NCI-H524 (cell line): Measurements from ENCODE around the gene ITGB5.

Experiments used
- DNase-seq, 2 experiments: peaks; one replicate each; lab custom pipeline; 2025; lab: John Stamatoyannopoulos, UW

Gene ITGB5

GRCh38 chr3:124837065-124837464 is 50.1 kb downstream of the ITGB5 start:
- DNase-seq: no peak

DNA sequence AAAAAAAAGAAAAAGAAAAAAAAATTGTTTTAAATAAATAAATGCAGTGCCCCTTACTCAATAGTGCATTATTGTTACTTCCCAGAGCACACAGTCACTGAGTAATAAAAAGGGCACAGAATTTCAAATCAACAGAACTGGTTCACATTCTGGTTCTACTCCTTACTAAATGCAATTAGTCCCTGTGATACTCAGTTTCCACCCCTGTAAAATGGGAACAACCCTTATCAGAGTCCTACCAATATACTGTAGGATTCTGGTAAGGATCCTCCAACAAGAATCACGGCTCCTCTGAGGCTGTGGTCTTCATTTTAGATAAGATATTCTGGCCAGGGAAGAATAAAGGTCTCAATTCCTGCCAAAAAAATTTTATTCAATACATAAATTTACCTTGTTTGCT is 50.7 kb downstream of the ITGB5 start:
- no peak for DNase-seq

GRCh38 chr3:124834723-124835718 is 52.1 kb downstream of the ITGB5 start:
- DNase-seq: peak; percentile 56 to 81

DNA sequence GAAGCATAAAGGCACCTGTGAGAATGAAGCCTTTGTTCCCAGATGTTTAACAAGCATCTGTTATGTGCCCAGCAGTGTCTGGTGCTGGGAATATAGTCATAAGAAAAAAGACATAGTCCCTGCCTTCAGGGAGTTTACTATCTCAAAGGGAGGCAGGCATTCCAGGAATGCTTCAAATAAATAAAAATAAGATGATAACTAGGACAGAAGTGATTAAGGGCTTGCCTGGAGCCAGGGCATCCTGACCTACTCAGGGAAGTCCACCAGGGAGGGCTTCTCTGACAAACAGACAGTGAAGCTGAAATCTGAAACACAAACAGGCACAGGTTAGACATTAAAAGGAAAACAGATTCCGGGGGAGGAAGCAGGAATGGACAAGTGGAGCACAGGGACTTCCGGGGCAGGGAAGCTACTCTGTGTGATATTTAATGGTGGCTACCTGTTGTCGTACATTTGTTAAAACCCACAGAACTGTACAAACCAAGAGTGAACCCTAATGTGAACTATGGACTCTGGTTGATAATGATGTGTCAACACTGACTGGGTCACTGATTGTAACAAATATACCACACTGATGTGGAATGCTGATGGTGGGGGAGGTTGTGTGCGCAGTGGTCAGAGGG is 53.3 kb downstream of the ITGB5 start:
- DNase-seq: no peak

DNA sequence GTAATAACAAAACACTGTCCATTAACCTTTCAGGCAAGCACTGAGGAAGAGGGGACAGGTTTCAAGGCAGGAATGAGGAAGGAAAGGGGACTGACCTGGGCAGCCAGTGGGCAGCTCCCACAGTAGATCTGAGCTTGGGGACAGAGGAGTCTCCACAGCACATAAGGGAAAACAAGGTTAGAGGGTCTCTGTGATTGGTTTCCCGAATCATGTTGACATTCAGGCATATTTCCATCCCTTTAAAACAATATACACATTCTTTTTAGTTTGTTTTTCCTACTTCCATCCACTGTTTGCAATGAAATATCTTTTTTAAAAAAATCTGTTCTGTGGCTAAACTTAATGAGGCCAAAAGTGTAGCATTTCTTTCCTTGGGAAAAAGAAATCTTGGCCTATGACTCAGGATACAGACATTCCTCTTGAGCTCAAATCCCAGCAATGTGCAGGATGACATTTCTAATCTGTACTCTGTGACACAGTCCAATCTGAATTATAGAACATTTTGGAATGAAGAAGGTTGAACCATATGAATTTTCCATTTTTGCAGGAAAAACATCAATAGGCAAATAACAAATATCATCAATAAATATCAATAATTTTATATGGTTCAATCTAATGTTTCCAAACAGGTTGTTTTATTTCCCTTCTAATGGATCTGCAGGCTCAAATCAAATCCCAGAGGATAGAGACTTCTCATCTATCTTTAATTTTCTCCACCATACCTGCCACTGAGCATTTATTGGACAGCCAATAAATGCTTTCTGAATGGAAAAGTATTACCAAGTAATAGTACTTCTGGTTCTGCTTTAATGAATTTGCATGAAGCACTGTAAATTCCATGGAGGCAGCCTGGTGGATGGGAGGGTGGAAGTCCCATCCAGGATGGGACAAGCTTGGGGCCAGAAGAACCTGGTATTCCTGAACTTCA is 54.1 kb downstream of the ITGB5 start:
- no peak for DNase-seq

DNA sequence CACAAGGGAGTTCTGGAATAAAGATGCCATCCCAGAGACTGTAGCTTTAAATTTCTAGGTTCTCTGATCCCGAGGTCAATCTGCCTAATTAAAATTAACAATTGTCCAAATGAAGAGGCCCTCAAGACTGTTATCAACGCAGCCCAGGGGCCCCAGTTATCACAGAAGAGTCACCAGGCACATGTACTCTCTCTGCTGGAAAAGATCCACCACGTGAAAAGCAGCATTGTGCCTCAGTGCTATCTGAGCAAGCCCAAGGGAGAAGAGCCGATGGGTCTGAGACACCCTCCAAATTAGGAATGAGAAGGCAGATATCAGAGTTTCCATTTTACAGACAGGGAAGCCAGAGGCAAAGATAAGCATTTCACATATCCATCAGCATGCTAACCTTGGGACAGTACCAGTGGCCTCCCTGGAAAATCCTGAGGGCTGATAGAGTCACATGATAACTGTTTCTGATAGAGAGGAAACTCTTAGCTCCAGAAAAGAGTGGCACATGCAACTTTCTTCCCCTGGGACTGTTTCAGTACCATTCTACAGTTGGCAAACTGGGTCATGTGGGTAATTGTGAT is 55.5 kb downstream of the ITGB5 start:
- DNase-seq: no peak

- DNase-seq: no peak
These were observed 57.2 kb downstream of the ITGB5 start for GRCh38 chr3:124829819-124830554.

GRCh38 chr3:124829178-124829818 is 57.9 kb downstream of the ITGB5 start:
- DNase-seq: no peak

- peak in 1 of 2 experiments; percentile 9 for DNase-seq
These were observed 59.5 kb downstream of the ITGB5 start for GRCh38 chr3:124827476-124828206.

DNA sequence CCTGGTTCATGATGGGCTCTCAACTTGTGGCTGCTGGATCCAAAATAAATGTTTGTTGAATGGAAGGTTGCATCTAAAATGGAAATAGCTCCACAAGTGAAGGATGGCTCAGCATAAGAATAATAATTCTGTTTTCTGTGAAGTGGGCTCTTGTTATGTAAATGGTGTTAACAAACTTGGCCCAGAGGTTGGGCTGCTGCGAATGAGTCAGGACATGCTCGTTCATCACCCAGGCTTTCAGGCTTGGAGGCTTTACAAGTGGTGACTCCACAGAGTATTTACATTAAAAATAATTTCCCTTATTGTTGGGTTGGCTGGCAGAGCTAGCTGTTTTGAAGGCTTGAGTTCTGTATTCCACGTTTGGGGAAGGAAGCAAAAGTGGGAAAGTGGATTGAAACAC is 60.5 kb downstream of the ITGB5 start:
- no peak for DNase-seq

DNA sequence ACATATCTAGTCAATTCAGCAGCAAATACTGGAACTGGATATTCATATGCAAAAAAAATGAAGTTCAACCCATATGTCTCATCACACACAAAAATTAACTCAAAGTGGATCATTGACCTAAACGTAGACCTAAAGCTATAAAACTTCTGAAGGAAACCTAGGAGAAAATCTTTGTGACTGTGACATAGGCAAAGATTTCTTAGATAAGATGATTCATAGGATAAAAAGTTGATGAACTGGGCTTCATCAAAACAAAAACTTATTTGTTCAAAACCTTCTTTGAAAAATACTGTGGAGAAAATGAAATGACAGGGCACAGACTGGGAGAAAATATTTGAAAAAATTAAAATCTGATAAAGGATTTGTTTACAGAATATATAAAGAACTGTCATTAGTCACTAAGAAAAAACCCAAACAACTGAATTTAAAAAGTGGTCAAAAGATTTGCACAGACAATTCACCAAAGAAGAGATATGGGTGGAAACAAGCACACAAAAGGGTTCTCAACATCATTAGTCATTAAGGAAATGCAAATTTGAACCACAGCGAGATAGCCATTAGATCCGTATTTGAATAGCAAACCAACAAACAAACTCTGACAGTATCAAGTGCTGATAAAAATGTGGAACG is 62.8 kb downstream of the ITGB5 start:
- DNase-seq: no peak

DNA sequence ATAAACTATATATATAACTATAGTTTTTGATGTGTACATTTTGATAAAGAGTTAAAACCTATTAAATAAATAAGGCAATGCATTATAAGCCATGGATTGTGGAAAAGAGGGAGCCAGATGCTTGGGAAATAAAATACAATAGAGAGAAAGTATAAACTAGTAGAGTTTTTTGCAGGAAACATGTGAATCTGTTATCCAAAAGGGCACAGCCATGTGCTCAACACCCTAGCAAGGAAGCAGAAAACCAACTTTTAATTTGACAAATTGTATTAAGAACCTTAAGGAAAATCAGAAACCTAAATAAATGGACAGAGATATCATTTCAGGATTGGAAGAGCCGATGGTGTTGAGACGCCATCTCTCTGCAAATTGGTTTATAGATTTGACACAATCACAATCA is 63.5 kb downstream of the ITGB5 start:
- no peak for DNase-seq

DNA sequence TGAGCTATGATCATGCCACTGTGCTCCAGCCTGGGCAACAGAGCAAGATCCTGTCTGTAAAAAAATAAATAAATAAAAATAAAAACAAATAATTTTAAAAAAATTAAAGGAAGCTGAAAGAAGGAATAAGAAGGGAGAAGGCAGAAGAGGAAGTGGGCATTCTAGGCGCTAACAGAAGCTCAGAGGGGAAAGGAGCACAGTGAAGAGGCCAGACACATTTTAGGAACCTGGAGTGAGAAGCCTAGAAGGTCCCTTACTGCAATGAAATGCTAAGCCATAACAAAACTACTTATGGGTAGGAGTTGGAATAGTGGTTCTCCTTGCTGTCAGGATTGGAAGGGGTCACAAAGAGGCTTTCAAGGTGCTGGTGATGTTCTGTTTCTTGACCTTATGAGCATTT is 64.0 kb downstream of the ITGB5 start:
- no peak for DNase-seq

- DNase-seq: no peak
These were observed 65.8 kb downstream of the ITGB5 start for GRCh38 chr3:124821356-124821755.

DNA sequence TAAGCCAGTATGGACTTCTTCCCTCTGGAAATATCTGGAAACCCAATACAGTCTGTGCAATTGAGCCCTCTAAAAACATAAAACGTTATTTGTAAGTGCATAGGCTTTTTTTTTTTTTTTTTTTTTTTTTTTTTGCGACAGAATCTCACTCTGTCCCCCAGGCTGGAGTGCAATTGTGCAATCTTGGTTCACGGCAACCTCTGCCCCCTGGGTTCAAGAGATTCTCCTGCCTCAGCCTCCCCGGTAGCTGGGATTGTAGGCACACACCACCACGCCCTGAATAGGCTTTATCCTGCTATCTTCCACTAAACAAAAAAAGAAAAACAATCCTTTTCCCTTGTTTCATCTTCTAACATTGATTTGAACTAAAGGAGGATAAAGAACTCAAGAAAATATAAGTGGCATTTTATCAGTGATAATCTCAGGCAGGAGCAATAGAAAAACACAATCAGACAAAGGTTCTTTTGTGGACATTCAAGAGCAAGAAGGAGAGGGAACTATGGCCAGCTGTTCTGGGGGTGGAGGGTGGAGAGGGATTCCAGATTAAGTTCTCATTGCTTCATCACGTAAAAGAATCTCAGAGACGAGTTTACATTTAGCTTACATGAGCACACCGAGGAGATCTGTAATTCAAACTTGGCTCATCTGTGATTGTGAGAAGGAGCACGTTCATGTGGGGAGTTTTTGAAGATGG is 68.6 kb downstream of the ITGB5 start:
- DNase-seq: peak in 1 of 2 experiments; percentile 9

GRCh38 chr3:124817079-124817478 is 70.1 kb downstream of the ITGB5 start:
- DNase-seq: no peak

DNA sequence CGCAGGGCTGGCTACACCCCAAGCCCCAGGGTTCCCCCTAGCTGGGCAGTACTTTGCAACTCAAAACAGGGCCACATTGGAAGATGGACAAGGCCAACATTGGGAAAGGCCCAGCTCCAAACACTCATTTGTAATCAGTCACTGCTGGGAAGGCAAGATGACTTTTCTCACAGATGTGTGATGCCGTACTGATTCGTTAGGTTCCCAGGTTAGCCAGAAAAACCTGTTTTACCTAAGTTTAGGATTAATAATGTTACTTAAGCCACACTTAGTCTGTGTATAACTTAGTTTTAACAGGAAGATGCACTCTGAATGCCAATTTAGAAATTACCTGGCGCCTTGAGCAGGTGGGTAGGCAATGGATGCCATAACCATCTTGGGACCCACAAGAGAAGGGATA is 71.0 kb downstream of the ITGB5 start:
- DNase-seq: no peak

DNA sequence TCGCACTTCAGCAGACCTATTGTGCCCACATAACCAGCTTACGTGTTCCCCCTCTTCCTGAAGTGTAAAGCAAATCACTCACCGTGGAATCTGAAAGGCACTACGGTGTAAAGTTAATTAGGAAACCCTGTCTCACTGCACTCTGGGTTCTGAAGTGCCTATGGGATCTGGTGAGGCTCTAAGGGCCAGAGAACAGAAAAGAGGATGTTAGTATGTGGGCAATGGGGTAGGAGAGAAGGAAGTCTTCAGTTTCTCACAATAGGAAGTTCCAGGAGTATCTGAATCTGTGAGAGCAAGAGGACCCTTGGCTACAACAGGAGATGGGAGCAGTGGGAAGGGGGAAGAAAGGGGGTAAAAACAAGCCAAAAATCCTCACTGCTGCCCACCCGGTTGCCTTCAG is 71.4 kb downstream of the ITGB5 start:
- DNase-seq: no peak
